Measurements from ENCODE around the gene ABCA13.

Gene ABCA13

GRCh38 chr7:48667407-48667806, 496.1 kb downstream of the ABCA13 start:
- DNase-seq = no peak

GRCh38 chr7:48671656-48672055, 500.4 kb downstream of the ABCA13 start:
- DNase-seq = no peak

GRCh38 chr7:48681006-48681405, 509.7 kb downstream of the ABCA13 start:
- no peak for DNase-seq

GRCh38 chr7:48691788-48692187, 520.5 kb downstream of the ABCA13 start:
- no peak for DNase-seq
